Transverse colon (tissue), 3 donors: ENCODE measurements around the gene SPPL3.

ENCODE experiments used
- POLR2A ChIP-seq: fragments of 450-650 bp; IDR thresholded peaks from one replicate; pipeline ENCODE4 v1.6.1; 2016; ENCODE audit warnings: antibody characterized with exemption, mild to moderate bottlenecking, moderate library complexity
- TF ChIP-seq, protein P1 (sequence below), 5 experiments: fragments of 200-600 bp in 3 of 5; fragments of 450-650 bp in 2 of 5; sonication (generic) in 3 of 5; IDR thresholded peaks; 1 replicate in 2 of 5; 2 replicates in 3 of 5; pipeline ENCODE4 v1.5.1; 2016 to 2017; ENCODE audit warnings: antibody characterized with exemption in 5 of 5, inconsistent platforms in 3 of 5, mild to moderate bottlenecking in 2 of 5, moderate library complexity in 1 of 5

DNA sequence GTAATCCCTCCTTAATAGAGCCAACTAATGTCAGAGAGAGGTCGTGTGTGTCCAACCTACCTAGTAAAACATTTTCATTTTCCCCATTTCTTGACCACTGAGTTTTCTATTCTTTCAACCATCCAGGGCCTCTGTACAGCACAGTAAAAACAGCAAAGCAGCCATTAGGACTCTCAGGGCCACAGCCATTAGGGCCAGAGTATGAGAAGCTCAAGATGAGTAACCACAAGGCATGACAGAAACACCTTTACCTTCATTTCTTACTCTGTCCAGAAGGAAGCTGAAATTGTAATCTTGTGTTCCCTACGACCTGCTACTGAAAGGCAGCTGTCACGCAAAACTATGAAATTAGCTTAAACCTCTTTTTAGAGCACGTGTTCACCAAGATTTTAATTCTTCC lies 2.3 kb downstream of the SPPL3 start:
- TF ChIP-seq POLR2A: no peak
- TF ChIP-seq, protein P1, sequence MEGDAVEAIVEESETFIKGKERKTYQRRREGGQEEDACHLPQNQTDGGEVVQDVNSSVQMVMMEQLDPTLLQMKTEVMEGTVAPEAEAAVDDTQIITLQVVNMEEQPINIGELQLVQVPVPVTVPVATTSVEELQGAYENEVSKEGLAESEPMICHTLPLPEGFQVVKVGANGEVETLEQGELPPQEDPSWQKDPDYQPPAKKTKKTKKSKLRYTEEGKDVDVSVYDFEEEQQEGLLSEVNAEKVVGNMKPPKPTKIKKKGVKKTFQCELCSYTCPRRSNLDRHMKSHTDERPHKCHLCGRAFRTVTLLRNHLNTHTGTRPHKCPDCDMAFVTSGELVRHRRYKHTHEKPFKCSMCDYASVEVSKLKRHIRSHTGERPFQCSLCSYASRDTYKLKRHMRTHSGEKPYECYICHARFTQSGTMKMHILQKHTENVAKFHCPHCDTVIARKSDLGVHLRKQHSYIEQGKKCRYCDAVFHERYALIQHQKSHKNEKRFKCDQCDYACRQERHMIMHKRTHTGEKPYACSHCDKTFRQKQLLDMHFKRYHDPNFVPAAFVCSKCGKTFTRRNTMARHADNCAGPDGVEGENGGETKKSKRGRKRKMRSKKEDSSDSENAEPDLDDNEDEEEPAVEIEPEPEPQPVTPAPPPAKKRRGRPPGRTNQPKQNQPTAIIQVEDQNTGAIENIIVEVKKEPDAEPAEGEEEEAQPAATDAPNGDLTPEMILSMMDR (IDR thresholded peaks at IDR 0.05): no peak
